HG02678 (cell line): ENCODE data around the gene FSTL4.

ENCODE experiments used
- ATAC-seq: cut with Tn5 transposase; IDR thresholded peaks from one replicate; pipeline ENCODE4 v1.9.1; 2021; ENCODE audit warnings: mild to moderate bottlenecking, moderate library complexity; ENCODE audit not compliant: unreplicated experiment

The FSTL4 gene

DNA sequence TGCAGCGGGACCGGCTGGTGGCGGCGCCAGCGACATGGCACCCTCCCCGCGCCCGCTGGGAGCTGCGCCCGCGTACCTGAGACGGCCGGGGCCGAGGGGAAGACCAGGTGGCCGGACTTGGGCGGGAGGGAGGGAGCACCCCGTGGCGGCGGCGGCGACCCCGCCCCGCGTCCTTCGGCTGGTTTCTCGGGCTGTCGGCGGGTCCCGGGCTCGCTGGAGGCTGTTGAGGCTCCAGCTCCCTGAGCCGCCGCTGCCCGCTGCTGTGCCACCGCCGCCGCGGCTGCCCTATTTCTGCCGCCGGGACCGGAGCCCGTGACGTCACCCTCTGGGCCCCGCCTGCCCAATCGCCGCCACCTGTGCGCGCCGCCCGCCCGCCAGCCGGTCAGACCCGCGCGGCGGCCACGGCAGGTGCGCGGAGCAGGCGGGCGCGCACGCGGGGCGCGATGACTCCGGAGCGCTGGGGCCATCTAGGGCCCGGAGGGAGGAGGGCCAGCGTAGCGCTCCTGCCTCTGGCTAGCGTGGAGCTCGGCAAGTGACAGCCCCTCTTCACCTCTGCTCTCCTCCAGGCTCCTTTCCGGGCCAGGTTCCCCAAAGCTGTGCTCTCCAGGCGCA lies at the start of gene FSTL4:
FSTL4 (minus strand) TSS at position 293 of the 612 bp plus-strand sequence.
- no peak for ATAC-seq

DNA sequence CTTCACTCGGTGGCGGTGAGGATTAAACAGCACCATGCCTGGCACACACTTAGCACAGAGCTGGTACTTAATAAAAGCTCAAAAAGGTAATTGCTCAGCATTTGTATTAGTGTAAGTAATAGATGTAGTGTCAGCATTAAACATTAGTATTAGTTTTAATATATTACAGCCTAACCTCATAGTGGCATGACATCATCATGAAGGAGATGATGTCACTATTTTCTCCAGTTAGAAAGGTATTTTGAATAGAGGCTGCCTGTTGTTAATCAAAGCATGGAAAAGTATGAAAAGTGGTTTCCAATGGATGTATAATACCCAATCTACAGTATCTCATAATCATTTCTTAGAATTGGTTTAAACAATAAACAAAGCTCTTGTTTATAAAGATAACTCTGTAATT lies 49.0 kb upstream of the FSTL4 start:
- ATAC-seq: no peak

DNA sequence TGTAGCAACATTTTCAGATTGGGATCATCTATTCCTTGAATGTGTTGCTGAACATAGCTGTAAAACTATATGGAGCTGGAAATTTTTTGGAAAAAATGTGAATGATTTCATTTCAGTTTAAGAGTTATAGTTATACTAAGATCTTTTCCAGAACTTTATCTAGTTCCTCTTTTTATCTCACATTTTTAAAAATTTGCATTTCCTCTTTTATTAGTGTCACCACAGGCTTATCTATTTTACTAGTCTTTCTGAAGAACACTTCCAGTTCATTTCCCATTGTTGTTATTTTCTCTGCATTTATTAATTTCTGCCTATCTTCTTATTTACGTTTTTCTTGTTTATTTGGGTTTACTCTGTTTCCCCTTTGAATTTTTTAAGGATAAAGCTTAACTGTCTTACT lies 46.0 kb upstream of the FSTL4 start:
- no peak for ATAC-seq

DNA sequence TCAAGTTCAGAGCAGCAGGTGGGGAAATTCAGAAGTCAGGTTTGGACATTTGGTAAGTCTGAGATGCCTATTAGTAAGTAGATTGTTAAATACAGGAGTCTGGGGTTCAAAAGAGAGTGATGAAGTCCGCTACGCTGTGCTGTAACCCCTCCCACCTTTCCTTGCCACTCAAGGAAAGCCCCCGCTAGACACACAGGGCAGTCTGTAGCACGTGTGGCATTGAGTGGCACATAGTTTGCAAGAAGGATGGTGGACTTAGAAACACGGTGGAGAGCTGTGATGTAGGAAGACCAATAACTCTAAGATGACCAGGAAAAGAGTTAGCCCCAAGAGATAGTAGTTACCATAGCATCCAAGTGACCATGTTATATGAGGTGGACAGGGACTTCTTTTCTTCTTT lies 44.7 kb upstream of the FSTL4 start:
- ATAC-seq: no peak

DNA sequence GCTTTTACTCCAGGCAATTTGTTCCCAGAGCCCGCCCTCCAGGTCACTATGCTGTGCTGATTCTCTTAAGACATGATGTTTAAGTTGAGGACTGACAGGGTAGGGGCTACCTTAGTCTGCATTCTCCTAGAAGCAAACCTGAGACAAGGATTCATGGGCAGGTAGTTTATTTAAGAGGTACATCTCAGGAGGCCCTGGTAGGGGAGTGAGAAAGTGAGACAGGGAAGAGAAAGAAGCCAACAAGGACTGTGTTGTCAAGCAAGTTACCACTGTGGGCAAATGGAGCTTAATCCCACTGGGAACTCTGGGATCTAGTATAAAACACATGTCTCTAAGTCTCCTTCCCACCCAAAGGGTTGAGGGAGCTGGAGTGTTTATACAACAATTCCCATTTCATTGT lies 43.6 kb upstream of the FSTL4 start:
- no peak for ATAC-seq

DNA sequence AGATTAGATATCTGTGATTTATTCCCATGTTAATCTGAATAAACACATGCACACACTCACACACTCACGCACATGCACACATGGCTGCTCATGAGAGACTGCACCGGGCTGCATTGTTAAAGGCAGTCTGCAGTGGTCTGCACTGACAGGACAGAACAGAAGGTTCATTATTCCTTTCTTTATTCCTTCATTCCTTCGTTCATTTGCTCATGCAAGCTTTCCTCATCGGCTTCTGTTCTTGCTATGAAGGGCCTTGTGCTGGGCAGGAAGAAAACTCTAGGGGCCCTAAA lies 41.4 kb upstream of the FSTL4 start:
- ATAC-seq: no peak

DNA sequence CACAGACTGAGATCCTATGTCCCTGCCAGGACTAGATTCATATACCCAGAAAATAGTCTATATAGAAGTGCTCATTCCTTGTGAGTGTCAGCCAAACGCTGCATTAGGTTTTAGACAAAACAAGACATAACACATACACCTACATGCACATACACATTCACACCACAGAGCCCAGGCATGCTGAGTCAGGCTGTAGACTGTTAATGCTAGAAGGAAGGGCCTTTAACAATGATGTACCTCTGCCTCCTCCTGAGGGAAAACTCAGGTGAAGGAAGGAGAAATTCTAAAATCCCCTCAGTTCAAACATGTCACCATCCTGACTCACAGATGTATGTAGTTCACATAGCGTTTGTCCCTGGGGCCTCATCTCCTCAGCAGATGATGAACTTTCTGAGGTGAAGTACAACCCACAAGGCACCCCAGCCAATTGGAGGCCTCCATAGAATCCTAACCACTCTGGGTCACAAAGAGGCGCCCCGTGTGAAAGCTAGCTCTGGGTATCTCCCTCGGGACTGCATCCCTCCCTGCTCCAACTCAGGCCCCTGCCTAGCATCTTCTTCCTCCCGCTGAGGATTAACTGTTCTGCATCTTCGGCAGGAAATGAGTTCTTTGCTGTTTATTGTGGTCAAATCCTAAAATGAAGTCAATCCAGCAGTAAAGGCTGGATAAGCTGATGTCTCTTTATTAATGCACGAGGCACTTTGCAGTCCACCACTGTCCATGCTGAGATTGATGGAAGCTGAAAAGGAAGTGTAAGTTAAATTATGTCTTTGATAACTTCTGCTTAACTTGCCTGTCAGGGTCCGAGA lies 40.8 kb upstream of the FSTL4 start:
- ATAC-seq: no peak

DNA sequence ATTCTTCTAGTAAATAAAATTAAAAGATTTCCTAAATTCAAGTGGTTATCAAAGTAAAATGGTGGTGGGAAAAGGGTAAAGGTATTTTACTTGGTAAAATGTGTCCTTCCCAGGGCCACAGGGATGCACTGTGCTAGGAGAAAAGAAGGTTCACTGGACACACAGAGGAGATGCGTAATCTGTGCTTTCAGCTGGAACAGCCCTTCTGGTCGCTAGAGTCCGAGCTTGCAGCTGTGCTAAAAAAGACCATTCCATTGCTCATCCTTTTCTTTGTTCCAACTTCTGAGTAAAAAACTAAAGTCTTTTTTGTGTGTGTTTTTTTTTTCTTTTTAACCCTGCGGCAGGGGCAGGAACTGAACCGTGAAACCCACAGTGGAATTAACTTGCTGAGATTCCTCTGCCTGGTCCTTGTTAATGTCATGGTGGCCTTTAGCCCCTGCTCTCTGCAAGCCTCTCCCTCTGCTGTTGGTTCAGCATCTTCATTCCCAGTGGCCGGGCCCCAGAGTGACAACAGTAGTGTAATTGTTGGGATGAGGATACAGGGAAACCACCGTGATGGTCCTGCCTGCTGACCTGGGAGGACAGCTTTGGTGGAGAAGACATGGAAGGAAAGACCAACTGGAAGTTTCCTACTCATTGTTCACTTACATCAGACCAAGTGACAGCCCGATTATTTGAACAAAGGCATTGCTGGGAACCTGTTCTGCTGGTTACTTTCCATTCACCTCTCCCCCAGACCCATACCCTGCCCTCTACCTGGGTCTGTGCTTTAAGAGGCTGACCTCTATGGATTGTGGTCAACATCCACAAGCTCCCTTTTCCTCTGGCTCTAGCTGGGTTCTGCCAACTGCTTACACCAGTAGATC lies 31.9 kb upstream of the FSTL4 start:
- no peak for ATAC-seq

DNA sequence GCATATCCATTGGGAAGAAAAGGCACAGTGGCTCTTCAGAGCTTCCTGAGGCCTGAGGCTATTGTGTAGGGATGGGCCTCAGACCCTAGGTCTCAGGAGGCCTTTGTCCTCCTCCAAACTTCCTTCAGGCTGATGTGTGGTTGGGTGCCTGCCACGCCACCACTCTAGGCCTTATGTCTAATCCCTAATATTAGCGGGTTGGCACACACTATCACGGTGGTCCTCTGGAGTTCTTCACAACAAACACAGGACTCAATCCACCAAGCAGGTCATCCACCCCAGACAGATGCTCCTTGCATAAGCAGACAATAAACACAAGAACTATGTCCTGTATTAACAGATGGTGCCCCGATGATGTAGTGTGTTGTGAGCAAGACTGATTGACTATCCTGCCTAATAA lies 31.0 kb upstream of the FSTL4 start:
- no peak for ATAC-seq

DNA sequence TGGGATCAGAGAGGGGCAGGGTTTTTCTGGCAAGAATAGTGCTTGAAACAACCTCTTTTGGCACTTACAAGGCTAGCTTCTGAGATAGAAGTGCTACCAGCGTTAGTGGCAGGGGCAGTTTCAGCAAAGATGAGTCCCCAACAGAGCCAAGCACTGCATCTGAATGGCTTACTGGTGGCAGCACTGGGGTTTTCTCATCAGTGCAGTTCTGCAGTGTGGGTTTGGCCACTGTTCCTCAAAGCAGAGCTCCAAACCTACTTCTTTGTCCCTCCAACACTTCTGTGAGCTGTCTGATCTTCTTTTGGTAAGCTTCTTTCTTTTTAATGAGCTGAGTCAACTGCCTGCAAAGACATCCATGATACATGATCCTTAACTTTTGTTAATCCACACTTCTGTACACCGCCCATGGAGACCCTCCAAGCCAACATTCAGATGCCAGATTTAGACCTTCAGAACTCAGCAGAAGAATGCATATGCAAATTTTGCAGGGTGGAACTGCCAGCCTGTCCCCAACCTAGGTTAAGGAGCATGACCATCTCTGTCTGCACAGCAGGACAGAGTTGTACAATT lies 29.9 kb upstream of the FSTL4 start:
- no peak for ATAC-seq

DNA sequence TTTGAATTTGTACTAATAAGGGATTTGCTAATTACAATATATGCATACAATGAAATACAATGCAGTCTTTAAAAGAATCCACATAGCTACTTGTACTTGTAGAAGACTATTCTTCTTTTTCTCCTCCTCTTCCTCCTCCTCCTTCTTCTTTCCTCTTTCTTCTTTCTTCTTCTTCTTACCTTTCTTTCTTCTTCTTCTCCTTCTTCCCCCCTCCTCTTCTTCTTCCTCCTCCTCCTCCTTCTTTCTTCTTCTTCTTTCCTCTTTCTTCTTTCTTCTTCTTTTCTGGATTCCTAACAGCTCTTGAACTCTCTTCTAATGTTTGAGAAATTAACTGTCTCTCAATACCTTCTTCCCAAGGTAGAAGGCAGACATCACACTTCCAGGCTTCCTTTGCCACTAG lies 29.3 kb upstream of the FSTL4 start:
- ATAC-seq: no peak

DNA sequence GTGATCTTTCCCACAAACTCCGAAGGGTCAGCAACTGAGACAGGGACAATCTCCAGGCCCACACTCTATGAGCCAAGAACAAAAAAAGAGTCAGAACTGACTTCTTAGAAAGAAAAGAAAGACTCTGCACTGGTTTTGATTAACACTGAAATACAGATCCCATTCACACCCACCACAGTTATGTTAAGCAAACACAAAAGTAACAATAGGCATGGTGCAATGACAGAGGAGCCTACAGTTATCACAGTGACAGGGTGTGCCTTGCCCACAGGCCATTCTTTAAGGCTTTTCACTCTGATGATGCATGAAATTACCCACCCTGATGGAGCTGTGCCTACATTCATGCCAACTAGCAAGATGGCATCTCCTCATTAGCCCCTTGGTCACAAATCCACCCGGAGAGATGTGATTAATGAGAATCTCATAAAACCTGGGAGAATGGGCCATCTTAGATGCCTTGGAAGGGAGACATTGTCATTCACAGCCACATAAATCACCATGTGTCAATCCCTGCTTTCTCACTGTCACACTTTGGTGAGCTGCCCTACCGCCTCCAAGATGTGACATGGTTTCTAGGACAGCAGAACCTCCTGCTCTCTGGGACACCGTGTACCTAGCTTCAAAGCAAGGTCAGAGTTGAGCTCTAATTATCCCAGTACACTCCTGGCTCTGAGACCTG lies 27.6 kb upstream of the FSTL4 start:
- ATAC-seq: no peak

DNA sequence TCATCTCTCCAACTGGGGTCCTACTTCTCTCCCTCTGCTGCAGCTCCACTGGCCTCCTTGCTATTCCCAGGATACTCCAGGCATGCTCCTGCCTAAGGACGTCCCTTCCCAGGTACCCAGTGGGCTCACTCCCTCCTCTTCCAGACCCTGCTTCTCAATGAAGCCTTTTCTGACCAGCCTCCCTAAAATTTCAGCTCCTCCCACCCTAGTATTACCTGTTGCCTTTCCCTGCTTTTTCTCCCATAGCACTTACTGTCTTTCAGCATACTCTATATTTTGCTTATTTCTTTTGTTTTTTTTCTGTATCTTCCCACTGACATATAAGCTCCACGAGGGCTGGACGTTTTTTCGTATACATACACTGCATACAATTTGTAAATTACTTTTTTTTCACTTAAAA lies 26.1 kb upstream of the FSTL4 start:
- no peak for ATAC-seq

DNA sequence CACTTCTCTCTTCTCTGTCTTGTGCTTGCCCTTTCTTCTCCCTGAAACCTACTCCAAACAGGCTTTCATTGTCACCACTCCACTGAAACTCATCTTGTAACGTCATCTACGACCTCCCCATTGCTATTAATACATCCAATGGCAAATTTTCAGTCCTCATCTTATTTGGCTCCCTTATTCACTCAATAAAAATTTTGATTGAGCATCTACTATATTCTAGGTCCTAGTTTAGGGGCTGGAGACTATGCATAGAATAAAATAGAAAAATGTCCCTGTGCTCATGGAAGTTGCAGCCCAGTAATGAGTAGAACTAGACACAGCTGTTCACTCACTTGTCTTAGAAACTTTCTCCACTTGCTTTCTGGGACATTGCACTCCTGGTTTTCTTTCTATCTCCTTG lies 24.9 kb upstream of the FSTL4 start:
- no peak for ATAC-seq

DNA sequence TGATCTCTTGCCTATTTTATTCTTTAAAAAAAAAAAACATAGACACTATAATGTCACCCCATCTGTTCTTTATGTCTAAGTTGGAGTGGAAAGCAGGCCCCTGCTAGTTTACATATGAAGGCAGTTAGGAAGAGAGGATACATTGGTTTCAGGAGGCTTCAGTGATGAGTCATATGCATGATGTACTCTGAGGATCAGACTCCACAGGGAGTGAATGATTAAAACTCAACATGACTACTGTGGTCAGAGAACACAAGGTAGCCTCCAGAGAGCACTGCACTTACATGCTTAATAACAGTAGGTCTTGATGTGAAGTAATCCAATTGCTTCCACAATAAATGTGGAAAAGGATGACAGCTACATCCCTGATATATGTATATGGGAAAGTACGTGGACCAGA lies 22.7 kb upstream of the FSTL4 start:
- ATAC-seq: no peak

DNA sequence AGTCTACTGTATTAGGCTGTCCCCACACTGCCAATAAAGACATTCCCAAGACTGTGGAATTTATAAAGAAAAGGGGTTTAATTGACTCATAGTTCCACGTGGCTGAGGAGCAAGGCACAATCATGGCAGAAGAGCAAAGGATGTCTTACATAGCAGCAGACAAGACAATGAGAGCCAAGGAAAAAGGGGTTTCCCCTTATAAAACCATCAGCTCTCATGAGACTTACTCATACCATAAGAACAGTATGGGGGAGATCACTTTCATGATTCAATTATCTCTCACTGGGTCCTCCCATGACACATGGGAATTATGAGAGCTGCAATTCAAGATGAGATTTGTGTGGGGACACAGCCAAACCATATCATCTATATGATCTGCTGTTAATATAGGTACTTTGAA lies 14.8 kb upstream of the FSTL4 start:
- ATAC-seq: no peak

DNA sequence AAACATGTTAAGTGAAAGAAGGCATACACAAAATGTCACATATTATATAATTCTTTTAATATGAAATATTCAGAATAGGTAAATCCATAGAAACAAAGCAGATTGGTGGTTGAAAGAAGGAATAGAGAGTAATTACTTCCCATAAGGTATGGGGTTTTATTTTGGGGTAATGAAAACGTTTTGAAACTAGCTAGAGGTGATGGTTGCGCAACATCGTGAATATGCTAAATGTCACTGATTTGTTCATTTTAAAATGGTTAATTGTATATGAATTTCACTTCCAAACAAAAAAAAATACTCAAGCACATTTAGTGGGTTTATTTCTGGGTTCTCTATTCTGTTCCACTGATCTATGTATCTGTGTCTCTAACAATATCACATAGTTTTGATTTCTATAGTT lies 12.0 kb upstream of the FSTL4 start:
- no peak for ATAC-seq

DNA sequence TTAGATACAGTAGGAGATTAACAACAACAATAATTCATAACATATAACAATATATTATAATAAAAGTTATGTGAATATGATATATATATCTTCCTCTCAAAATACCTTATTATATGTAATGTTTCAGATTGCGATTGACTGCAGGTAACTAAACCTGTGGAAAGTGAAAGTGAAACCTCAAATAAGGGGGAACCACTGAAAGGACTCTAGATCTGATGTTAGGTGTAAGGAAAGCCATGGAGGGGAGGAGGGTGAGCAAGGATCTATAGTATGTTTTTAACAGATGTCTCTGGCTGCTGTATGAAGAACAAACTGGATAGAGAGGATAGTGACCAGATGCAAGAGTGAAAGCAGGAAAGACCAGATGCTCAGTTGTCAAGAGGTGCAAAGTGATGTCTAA lies 5.8 kb upstream of the FSTL4 start:
- ATAC-seq: no peak

DNA sequence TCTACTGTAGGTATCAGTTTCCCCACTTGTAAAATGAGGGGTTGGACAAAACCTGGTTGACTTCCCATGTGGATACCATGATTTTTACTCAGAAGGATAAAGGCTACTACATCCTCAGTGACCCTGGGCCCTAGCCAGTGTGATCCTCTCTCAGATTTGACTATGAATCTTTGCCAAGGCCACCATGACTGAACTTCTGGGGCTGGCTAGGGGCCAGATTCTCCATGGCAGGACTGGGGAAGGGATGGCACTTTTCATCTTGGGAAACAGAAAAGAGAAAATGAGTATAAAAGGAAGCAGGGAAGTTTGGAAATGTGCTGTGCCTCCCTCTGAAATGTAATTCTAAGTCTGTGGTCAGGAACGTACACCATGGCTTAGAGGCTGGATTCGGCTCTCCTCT lies 1.4 kb upstream of the FSTL4 start:
- ATAC-seq: no peak

DNA sequence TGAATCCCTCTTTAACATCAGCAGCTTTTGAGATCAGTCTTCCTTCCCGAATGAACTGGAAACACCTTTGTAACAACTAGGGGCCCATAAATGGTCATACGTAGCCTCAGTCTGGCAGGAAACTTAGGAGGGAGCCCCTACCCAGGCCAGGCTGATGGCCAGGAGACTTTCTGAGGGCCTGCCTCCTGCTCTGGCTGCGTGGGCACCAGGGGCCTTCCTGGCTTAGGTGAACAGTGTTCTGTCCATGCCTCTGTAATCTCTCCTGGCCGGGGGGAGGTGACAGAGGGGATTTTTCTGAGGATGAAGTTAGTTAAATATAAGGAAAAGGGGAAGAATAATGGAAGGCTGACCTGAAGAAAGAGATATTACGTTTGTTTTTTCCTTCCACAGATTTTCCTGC lies 843 bp upstream of the FSTL4 start:
- ATAC-seq: no peak
